ENCODE data around the gene UBTD1.

UBTD1 gene

GRCh38 chr10:97498841-97499560, at the start of gene UBTD1:
TSS of gene UBTD1 (plus strand) at chr10:97498924. CDS start at chr10:97499204, 280 bp downstream.
- Histone ChIP-seq H3K9me2 (replicated peaks; ENCODE audit: insufficient read depth, low read length) (no peaks in the 10 kb centered on the region), H3K9me3 (ENCODE audit: insufficient read depth, low read length) (no peaks in the 10 kb centered on the region), H3K79me2 (ENCODE audit: insufficient read depth, low read length) (peaks cover 40% of the 10 kb centered on the region), H2AFZ (ENCODE audit: low read depth, low read length, severe bottlenecking) (peak within 1 kb of the TSS; percentile 85), H3K27ac (ENCODE audit: low read depth, low read length) (peak within 1 kb of the TSS; percentile 67), H3K27me3 (ENCODE audit: low read length) (no peaks in the 10 kb centered on the region), H3K36me3 (ENCODE audit: low read length) (no peaks in the 10 kb centered on the region), H4K20me1 (ENCODE audit: low read depth, low read length) (peaks cover 9% of the 10 kb centered on the region; the same call in 1 of the 2 replicates), H3K9ac (ENCODE audit: low read length) (peak within 1 kb of the TSS; percentile 80), H3K4me3 (ENCODE audit: insufficient read depth, low read length, poor library complexity, severe bottlenecking) (peak within 1 kb of the TSS; percentile 63), H3F3A (ENCODE audit: insufficient read depth) (no peaks in the 10 kb centered on the region), H3K4me2 (ENCODE audit: low read depth, low read length, poor library complexity, severe bottlenecking) (peak within 1 kb of the TSS; percentile 100)
- no peak for TF ChIP-seq CTCF (IDR thresholded peaks at IDR 0.05; ENCODE audit: insufficient read depth, low read length, poor library complexity, severe bottlenecking)
- no peak for TF ChIP-seq EZH2phosphoT487 (conservative IDR thresholded peaks at IDR 0.05; ENCODE audit: low read length)

- no peaks in the 10 kb centered on the region for H3F3A ChIP-seq (ENCODE audit: insufficient read depth)
- H3K9me3 ChIP-seq (ENCODE audit: insufficient read depth, low read length), result no peaks in the 10 kb centered on the region
- no peaks in the 10 kb centered on the region; the same call in 1 of the 2 replicates for H4K20me1 ChIP-seq (ENCODE audit: low read depth, low read length)
- H3K9me2 ChIP-seq (replicated peaks; ENCODE audit: insufficient read depth, low read length), result no peaks in the 10 kb centered on the region
- no peak overlapping the region for H2AFZ ChIP-seq (ENCODE audit: low read depth, low read length, severe bottlenecking)
- no peak overlapping the region for H3K4me2 ChIP-seq (ENCODE audit: low read depth, low read length, poor library complexity, severe bottlenecking)
- H3K9ac ChIP-seq (ENCODE audit: low read length), result no peak overlapping the region
- peaks cover 42% of the 10 kb centered on the region for H3K79me2 ChIP-seq (ENCODE audit: insufficient read depth, low read length)
- TF ChIP-seq CTCF (IDR thresholded peaks at IDR 0.05; ENCODE audit: insufficient read depth, low read length, poor library complexity, severe bottlenecking) (no peak), EZH2phosphoT487 (conservative IDR thresholded peaks at IDR 0.05; ENCODE audit: low read length) (no peak)
- H3K27me3 ChIP-seq (ENCODE audit: low read length), result no peaks in the 10 kb centered on the region
- no peak overlapping the region for H3K4me3 ChIP-seq (ENCODE audit: insufficient read depth, low read length, poor library complexity, severe bottlenecking)
- no peaks in the 10 kb centered on the region for H3K36me3 ChIP-seq (ENCODE audit: low read length)
- H3K27ac ChIP-seq (ENCODE audit: low read depth, low read length), result no peak overlapping the region
Observed at GRCh38 chr10:97450828-97451227, 47.9 kb upstream of the UBTD1 start.

- Histone ChIP-seq H3K79me2 (ENCODE audit: insufficient read depth, low read length) (peaks cover 38% of the 10 kb centered on the region), H3K9ac (ENCODE audit: low read length) (no peak overlapping the region), H3K27ac (ENCODE audit: low read depth, low read length) (no peak overlapping the region), H3F3A (ENCODE audit: insufficient read depth) (no peaks in the 10 kb centered on the region), H2AFZ (ENCODE audit: low read depth, low read length, severe bottlenecking) (no peak overlapping the region), H3K36me3 (ENCODE audit: low read length) (no peaks in the 10 kb centered on the region), H3K9me2 (replicated peaks; ENCODE audit: insufficient read depth, low read length) (no peaks in the 10 kb centered on the region), H3K27me3 (ENCODE audit: low read length) (no peaks in the 10 kb centered on the region), H3K9me3 (ENCODE audit: insufficient read depth, low read length) (no peaks in the 10 kb centered on the region), H3K4me2 (ENCODE audit: low read depth, low read length, poor library complexity, severe bottlenecking) (no peak overlapping the region), H3K4me3 (ENCODE audit: insufficient read depth, low read length, poor library complexity, severe bottlenecking) (no peak overlapping the region), H4K20me1 (ENCODE audit: low read depth, low read length) (no peaks in the 10 kb centered on the region; the same call in 1 of the 2 replicates)
- TF ChIP-seq CTCF (IDR thresholded peaks at IDR 0.05; ENCODE audit: insufficient read depth, low read length, poor library complexity, severe bottlenecking) (no peak), EZH2phosphoT487 (conservative IDR thresholded peaks at IDR 0.05; ENCODE audit: low read length) (no peak)
Observed at GRCh38 chr10:97451605-97452004, 47.1 kb upstream of the UBTD1 start.

Data from SU-DHL-6 (cell line).